ENCODE data around the gene CNN3.

GRCh38 chr1:94973309-94973922 is 46.5 kb upstream of the CNN3 start:
- TF ChIP-seq, protein P1, sequence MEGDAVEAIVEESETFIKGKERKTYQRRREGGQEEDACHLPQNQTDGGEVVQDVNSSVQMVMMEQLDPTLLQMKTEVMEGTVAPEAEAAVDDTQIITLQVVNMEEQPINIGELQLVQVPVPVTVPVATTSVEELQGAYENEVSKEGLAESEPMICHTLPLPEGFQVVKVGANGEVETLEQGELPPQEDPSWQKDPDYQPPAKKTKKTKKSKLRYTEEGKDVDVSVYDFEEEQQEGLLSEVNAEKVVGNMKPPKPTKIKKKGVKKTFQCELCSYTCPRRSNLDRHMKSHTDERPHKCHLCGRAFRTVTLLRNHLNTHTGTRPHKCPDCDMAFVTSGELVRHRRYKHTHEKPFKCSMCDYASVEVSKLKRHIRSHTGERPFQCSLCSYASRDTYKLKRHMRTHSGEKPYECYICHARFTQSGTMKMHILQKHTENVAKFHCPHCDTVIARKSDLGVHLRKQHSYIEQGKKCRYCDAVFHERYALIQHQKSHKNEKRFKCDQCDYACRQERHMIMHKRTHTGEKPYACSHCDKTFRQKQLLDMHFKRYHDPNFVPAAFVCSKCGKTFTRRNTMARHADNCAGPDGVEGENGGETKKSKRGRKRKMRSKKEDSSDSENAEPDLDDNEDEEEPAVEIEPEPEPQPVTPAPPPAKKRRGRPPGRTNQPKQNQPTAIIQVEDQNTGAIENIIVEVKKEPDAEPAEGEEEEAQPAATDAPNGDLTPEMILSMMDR (IDR thresholded peaks at IDR 0.05; ENCODE audit: extremely low read depth in 1 of 2, insufficient read depth in 1 of 2, low read depth in 1 of 2, low read length in 2 of 2): no peak
- no peak for TF ChIP-seq POLR2A (IDR thresholded peaks at IDR 0.05; ENCODE audit: low read depth, low read length)
- no peak for TF ChIP-seq POLR2AphosphoS5 (IDR thresholded peaks at IDR 0.05; ENCODE audit: insufficient read depth, low read depth, low read length)
- no peak for TF ChIP-seq EZH2 (IDR thresholded peaks at IDR 0.05; ENCODE audit: borderline replicate concordance, low read depth, low read length, severe bottlenecking)
- no peak for TF ChIP-seq JUN (IDR thresholded peaks at IDR 0.05; ENCODE audit: borderline replicate concordance, insufficient read depth, insufficient read length, low read depth)
- TF ChIP-seq MYC (IDR thresholded peaks at IDR 0.05; ENCODE audit: low read depth, low read length): no peak
- TF ChIP-seq GATA2 (IDR thresholded peaks at IDR 0.05; ENCODE audit: insufficient read depth, insufficient read length, low read depth, low read length): no peak
- no peak for TF ChIP-seq MAX (IDR thresholded peaks at IDR 0.05; ENCODE audit: insufficient read depth, insufficient read length)
- no peak for TF ChIP-seq FOS (IDR thresholded peaks at IDR 0.05; ENCODE audit: borderline replicate concordance, insufficient read depth, low read length)

Data from endothelial cell of umbilical vein (primary cell).